HG03066 (cell line): ENCODE results near the gene HOXB6.

Experiments used
- ATAC-seq: cut with Tn5 transposase; IDR thresholded peaks from one replicate; pipeline ENCODE4 v1.9.1; 2021; ENCODE audit warnings: low read depth; ENCODE audit not compliant: unreplicated experiment

HOXB6 gene

DNA sequence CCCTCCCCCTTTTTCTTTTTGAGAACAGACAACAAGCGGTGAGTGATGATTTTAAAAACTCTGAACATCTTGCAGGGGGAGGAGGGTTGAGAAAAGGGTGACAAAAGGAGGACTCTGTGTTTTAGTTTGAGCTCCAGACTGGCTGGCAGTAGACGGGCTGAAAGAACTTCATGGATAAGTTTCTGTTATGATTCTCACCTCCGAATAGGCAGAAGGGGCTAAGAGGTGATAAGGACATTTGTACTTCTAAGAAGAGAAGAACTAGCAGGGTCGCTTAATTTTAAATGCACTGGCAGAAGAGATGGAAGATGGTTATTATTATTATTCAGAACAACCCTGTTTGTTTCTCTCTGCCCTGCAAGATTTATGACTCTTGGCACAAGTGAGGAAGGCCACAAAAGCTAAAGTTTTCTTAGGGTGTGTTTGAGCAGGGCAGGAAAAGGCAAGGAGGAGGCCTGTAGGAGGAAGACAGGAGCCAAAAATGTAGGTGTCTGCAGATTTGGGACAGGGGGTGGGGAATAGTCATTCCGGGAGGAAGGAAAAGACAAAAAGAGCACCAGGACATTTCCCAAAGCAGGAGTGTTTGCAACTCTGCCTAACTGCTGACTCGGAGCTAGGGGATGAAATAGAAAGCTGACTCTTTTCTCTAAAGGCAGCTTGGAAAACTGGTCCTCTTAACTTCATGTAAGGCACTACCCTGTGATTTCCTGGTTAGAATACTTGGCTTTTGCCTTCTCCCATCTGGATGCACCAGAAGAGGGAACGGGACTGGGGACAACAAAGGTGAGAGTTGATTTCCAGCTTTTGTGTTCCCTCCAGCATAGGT lies 48.0 kb downstream of the HOXB6 start:
- ATAC-seq = no peak

DNA sequence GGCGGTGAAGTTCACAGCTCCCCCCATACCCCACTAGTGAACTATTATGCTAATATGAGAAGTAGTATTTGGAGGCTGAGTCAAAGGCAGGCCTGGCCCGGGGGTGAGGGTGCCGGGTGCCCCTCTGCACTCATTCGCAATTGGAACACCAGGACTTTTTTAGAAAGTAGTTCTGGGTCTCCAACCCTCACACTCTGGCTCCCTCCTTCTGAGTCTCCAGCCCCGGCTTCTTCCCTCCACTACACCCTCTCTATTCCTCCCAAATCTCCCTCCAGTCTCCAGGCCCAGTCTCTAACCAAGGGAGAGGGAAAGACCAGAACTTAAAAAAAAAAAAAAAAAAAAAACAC lies 48.6 kb downstream of the HOXB6 start:
- no peak for ATAC-seq

DNA sequence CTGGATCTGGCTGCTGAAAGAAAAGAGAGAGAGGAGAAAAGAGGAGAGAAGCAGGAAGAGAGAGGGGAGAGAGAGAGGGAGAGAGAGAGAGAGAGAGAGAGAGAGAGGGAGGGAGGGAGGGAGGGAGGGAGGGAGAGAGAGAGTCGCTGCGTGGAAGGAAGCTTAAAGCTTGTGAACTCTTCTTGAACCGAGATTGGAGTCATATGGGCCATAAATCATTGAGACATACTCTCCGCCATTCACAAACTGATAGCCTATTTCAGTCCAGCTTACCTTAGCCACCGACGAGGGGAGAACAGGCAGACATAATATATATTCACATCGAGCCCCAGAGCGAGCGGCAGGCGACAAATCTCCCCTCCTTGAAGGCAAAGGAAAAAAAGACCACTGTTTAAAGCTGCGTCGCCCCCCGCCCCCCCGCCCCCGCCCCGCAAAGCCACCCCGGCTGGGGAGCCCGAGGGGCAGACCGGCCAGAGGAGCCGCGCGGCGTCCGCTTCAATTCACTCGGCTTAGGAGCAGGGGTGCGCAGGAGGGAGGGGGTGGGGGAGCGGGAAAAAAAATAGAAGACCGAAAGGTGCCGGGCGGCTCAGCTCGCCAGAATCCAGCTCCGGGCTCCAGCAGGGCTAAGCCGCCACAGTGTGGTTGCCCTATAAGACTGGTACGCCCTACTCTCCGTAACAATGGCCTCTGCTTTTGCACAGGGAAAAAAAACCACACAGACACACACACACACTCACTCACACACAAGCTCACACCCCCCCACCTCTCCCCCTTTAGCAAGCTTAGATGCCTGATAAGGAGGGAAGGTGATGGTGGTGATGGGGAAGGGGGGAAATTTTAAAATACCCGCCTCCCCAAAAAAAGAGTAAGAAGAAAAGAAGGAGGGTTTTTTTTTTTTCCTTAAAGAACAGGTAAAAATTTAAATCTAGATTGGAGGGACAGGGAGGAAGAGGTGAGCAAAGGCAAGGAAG lies 49.2 kb downstream of the HOXB6 start:
- no peak for ATAC-seq

DNA sequence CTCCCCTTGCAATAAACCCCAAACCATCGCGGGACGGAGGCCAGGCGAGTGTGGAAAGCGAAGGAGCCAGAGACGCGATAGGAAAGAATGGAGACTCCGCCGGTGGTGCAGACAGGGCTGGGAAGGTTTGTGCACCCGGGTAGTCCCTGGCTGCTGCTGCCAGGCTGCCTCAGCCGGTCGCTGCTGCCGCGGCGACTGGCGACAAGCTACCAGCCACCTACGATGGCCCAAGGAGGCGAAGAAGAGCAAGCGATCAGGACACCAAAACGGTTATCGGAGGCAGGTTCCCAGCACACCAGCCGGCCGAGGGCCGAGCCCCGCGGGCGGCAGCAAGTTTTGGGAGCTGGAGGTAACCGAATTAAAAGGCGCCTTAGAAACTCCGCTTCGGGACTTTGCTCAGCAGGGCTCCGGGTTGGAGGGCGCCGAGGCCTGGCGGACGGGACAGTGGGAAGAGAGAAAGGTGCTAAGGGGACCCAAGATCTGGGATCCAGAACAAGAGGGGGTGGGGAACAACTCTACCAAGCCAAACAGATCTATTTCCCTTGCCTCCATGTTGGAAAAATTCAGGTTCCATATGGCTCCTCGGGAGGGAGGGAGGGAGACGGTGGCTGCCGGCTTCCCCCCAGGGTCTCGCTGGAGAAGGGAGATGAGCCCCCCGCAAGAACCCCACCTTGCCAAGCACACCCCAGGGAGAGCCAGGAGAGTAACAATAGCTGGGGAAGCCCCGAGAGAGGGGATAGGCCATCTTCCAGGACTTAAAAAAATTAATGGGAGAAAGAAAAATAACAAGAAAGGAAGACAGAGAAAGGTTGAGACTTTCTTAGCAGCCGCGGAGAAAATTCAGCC lies 50.2 kb downstream of the HOXB6 start:
- no peak for ATAC-seq

DNA sequence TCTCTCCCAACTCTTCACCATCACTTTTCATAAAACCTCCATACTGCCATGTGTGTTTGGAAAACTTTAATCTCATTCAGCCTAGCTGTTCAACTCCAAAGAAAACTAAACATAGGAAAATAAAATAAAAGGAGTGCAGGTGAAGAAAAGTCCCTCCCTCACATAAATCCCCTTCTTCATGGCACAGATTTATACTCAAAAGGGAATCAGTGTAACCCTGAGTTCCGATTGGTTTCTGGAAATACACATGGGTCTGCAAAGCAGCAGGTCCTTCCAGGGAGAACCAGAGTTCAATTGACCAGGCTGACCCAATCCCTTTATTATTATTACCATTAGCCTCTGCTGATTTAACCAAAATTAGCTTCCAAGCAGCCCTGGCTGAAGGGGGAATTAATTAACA lies 51.0 kb downstream of the HOXB6 start:
- ATAC-seq = no peak

DNA sequence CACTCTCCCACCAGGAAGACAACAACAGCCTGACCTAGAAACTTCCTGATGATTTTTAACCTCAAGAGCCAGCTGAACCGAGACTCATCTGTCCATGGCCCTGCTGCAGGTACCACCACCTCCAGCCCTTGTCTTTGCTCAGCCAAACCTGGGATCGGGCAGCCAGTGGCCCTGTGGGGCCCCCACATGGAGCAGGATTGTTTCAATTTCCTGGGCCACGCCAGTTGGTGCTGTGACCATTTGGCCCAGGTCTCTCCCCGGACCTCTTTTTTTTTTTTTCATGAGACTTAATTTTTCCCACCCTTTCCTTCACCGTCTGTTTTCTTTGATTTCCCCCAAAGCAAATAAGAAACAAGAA lies 51.6 kb downstream of the HOXB6 start:
- ATAC-seq = no peak

DNA sequence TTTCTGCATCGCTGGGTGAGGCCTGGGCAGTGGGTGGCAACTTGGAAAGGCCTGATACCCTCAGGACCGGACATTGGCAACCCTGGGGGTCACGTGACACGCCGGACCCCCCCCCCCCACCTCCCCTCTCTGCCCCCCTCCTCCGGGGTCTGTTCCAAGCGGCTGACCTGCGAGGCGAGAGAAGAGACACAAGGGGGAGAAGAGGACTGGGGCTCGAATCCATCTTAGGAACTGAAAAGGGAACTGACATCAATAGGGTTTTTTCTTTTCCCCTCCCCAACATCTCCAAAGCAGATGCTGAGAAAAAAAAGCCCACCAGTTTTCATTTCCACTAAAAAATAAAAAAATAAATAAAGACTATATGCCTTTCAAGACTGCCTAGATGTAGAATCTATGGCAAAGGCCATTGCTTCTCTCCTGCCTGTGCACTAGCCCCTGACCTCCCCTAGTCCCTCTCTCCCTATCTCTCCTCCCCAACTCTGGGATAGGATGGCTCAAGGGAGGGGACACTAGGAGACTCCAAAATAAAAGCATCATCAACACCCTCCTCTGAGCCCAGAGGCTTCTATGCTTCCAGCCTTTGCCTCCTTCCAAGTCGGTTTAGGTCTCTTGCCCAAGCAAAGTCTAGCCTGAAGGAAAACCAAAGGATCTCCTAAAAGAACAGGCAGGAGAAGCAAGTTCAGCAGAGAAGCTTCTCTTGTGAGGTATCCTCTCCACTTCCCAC lies 52.2 kb downstream of the HOXB6 start:
- ATAC-seq = no peak

DNA sequence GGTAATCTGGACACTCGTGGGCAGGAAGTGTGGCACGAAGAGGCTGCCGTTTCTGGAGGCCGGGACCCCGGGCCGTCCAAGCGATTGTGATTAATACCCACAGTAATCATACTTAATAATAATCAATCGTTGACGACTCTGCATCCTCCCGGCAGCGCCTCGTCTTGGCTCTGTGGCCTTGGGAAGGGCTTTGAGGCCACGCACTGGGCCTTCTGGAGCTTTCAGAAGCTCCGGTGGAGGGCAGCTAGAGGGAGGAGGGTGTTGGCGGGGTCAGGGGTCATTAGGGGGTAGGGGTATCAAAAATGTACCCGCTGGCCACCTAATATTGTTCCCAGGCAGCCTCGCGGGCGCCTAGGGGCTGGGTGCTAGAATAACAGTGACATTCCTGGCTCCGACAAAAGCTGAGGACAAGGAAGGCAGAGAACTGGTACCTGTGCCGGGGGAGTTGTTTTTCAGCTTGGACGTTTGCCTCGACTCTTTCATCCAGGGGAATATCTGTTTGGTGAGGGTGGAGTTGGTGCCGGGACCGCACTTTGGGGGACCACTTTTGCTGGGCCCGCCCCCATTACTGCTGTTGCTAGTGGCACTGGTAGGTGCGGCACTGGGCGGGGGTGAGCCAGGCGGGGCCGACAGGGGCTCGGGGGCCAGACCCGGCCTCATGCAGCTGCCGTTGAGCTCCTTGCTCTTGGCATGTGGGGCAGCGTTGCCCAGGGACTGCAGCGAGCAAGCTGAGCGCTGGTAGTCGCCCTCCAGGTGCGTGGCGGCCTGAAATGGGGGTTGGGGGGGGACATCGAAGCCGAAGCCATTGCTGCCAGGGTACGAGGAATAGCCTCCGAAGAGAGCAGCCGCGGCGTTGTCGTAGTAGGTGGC lies 53.0 kb downstream of the HOXB6 start:
- ATAC-seq = no peak

DNA sequence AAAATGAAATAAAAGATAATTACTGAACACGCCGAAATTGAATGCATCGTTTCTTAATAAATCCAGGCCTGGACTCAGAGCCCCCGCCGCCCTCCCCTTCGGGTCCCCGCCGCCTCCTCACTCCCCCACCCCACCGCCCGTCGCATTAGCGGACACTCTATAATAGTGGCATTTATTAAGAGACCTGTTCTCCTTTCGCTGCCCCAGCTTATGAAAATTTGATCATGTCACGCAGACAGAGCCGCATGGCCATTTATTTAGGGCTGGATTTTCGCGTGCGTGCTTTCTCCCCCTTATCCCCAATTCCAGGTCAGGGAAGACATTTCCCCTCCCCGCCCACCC lies 53.6 kb downstream of the HOXB6 start:
- no peak for ATAC-seq

DNA sequence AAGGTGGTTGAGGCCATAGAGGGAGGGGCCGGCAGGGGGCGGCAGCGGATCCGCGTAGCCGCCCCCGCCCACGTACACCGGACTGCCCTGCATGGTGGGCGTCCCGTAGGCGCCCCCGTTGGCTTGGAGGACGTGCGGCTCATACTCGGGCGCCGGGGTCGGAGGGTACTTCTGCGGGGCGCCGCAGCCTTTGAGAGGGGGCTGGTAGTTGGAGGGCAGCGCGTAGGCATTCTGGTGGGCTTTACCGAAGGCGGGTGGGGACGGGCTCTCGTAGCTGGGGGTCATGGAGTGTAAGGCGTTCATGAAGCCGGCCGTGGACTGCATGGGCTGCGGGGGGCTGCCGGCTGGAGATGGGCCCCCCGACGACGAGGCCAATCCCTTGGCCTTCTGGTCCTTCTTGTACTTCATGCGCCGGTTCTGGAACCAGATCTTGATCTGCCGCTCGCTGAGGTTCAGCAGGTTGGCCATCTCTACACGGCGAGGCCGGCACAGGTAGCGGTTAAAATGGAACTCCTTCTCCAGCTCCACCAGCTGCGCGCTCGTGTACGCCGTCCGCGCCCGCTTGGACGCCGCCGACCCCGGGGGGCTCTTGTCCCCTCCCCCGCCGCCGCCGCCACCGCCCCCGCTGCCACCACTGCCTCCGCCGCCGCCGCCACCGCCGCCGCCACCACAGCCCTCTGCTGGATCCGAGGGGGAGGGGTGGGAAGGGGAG lies 54.1 kb downstream of the HOXB6 start:
- ATAC-seq = no peak

DNA sequence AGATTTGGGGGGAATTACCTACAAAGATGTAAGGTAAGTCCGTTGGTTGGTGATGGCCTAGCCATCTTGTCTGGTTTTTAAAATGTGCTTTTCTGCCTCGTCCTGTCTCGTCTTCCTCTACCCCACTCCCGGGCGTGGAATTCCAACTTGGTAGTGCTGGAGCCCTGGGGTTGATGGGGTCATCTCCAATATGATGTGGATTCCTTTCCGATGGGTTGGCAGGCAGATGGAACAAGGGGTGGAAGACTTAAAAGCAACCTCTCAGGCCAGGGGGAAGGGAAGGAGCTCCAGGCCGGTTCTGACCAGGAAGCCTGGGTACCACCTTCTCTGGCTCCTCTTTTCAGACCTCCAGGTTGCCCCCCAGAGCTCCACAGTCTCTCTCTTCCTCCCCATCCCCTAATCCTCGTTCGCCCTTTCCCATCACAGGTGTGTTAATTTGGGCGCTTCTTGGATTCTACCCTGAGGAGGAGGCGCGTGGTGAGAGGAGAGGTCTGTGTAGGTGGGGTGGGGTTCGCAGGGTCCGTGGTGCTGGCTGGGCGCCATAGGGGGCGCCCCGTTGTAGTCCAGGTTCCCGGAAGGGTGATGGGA lies 54.8 kb downstream of the HOXB6 start:
- ATAC-seq = no peak

DNA sequence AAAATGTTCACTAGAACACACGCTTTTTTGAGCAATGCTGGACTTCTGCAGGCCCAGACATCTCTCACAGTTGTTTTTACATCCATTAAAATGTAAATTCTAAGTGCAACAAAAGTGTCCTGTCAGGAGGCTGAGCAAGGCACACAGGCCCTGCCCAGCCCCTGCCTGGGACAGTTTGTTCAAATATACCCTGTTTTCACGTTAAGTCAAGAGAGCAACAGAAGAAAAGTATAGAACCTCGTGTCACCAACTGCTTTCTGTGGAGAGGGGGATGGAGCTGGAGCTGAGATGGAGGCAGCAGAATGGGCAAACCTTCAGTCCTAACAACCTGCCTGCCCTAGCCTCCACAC lies 55.5 kb downstream of the HOXB6 start:
- ATAC-seq = no peak

DNA sequence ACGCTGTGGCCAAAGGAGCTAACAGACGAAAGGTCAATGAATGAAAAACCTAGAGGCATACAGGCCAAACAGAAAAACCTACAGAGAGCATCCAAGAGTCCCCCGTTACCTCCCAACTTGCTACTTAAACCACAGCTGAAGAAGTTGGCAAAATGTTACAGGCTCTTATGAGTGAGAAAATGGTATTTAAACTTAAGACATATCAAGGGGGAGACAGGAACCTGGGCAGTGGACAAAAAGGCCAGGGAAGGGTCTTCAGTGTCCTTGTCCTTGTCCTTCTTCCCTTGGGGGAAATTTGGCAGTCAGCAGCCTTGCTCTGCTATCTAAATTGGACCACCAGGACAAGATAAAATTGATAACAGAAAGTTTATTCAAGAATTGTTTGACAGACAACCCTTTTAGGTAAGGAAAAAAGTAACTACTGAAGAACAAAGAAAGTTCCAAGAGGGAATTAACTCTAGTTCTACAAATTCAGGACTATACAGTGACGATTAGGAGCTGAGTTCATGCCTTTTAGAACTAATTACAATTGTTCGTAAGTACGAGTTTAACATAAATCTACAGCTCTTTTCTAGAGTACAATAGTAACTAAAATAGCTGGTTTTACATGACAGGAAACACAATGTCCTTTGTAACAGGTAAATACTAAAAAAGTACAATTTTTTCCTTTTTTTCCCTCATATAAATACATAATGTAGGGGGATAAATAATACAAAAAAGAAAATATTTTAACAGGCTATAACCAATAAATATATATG lies 56.1 kb downstream of the HOXB6 start:
- no peak for ATAC-seq

DNA sequence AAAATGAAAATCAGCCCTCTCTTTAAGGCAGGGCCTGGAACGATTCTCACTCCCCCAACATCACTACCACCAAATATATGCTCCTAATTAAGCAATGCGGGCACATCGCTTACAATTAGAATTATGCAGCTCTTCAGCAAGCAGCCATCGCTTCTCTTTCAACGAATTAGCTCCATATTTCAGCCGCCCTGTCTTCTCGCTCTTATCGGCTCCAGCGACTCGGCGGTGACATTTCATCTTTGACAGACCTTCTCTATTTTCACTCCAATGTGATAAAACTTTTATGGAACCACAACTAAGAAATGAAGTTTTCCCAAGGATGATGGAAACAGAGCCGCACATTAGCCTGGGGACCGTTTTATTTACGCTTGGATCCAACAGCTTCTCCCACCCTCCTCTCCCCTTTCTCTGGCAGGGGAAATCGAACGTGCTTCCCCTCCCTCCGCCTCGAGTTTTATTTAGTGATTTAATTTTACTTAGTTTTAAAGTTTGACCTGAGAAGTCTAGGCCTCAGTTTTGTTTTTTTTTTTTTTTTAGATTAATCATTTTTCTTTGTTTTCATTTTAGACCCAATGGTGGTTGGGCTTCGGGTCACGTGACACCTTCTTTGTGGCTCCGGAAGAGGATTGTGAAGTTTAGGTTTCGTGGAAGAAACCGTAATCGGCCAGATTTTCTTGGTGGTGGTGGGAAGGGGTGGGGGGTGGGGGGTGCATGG lies 56.8 kb downstream of the HOXB6 start:
- ATAC-seq = no peak

DNA sequence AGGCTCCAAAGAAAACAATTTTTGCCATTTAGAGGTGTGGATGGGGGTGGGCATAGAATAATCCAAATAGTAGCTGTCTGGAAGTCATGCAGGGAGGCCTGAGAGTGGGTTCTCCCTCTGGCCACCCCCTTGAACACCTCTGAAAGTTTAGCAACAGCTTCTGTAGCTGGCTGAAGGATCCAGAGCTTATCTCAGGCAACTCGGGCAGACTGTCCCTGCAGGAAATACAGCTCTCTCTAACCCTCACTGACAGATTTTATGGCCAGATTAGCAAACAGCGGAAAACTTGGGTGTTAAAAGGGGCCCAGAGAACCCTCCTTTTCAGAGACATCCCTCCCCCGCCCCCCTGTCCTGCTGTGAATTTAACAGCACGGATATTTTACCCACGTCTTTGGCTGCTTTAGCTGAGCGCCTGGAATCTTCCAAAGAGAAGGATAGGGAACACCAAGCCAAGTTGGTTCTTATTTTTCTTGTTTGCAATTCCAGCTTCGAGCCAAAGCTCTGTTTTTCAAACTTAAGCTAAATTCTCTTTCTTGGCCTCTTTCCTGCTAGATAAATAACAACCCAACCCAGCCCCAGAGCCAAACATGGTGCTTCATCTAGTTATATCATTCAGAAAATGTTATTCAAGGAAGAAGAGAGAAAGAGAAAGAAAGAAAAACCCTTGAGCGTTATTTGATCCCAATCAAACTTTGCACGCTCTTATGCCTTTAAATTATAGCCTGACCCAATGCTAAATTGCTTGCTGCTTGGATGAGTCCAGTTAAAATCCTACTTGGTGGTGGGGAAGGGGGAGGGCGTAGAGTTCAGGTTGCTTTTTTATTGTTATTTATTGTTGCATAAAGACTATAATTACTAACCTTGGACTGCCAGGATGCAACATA lies 57.6 kb downstream of the HOXB6 start:
- no peak for ATAC-seq
